Hepatocyte (in vitro differentiated cells): ENCODE data around the gene EHD3. TPM values are rescaled to one million over a fixed set of nuclear protein-coding genes. Genes with fewer than 3 reads are reported as not detected.

Source experiments
- DNase-seq: peaks from one replicate; pipeline ENCODE4 v3.0.0-alpha.2; 2016; ENCODE audit warnings: low spot score
- H2AFZ ChIP-seq: fragments of 200-600 bp; sonication (generic); 2 replicates; pipeline ENCODE4 v1.6.0; 2016; ENCODE audit warnings: antibody characterized with exemption, mild to moderate bottlenecking
- H3K27ac ChIP-seq: fragments of 200-600 bp; sonication (generic); 2 replicates; pipeline ENCODE4 v1.5.1; 2016; ENCODE audit warnings: mild to moderate bottlenecking
- H3K27me3 ChIP-seq: fragments of 200-600 bp; sonication (generic); 2 replicates; pipeline ENCODE4 v1.6.1; 2016
- H3K36me3 ChIP-seq: fragments of 200-600 bp; sonication (generic); replicated peaks from 2 replicates; pipeline ENCODE4 v1.5.1; 2016; ENCODE audit warnings: low read depth; ENCODE audit not compliant: insufficient read depth
- H3K4me1 ChIP-seq: fragments of 200-600 bp; sonication (generic); 2 replicates; pipeline ENCODE4 v1.5.1; 2016; ENCODE audit warnings: mild to moderate bottlenecking, moderate library complexity; ENCODE audit not compliant: insufficient read depth
- H3K4me2 ChIP-seq: fragments of 200-600 bp; sonication (generic); 2 replicates; pipeline ENCODE4 v1.6.0; 2016
- H3K4me3 ChIP-seq: fragments of 200-600 bp; sonication (generic); 2 replicates; pipeline ENCODE4 v1.5.1; 2016; ENCODE audit warnings: mild to moderate bottlenecking
- H3K79me2 ChIP-seq: fragments of 200-600 bp; sonication (generic); 2 replicates; pipeline ENCODE4 v1.6.0; 2017; ENCODE audit warnings: mild to moderate bottlenecking
- H3K9me2 ChIP-seq: fragments of 200-600 bp; sonication (generic); replicated peaks from 2 replicates; pipeline ENCODE4 v1.6.0; 2017; ENCODE audit warnings: mild to moderate bottlenecking; ENCODE audit not compliant: insufficient read depth
- H3K9me3 ChIP-seq: fragments of 200-600 bp; sonication (generic); 2 replicates; pipeline ENCODE4 v1.5.1; 2016; ENCODE audit warnings: low read depth, mild to moderate bottlenecking
- H4K20me1 ChIP-seq: fragments of 200-600 bp; sonication (generic); 2 replicates; pipeline ENCODE4 v1.6.0; 2016; ENCODE audit warnings: mild to moderate bottlenecking; ENCODE audit not compliant: insufficient read depth, poor library complexity, severe bottlenecking
- EZH2 ChIP-seq: fragments of 200-600 bp; sonication (generic); IDR thresholded peaks from 2 replicates; pipeline ENCODE4 v1.6.1; 2016; ENCODE audit warnings: antibody characterized with exemption, mild to moderate bottlenecking, borderline replicate concordance
- EZH2phosphoT487 ChIP-seq: fragments of 200-600 bp; sonication (generic); IDR thresholded peaks from one replicate; pipeline ENCODE4 v1.6.1; 2018; ENCODE audit warnings: antibody characterized with exemption, mild to moderate bottlenecking, low read depth, moderate library complexity; ENCODE audit not compliant: unreplicated experiment, severe bottlenecking
- WGBS: methylation state at CpG from one replicate; pipeline ENCODE4 v1.1.6; 2016; ENCODE audit warnings: low lambda C conversion rate; ENCODE audit errors: missing lambda C conversion rate; 5-methylcytosine and 5-hydroxymethylcytosine counted together
- polyA plus RNA-seq: library from polyadenylated mRNA; unstranded; fragments of >200 nt; fragmentation: Nextera tagmentation; extraction: Ambion mirVana; gene quantifications from 2 replicates; pipeline ENCODE4 v1.2.1, GENCODE V29; 2016
- total RNA-seq: library from RNA; depleted of rRNA; stranded (reverse); fragments of >200 nt; gene quantifications from 2 replicates; pipeline ENCODE4 v1.2.3, GENCODE V29; 2014
- TF ChIP-seq, protein P1 (sequence below): fragments of 200-600 bp; sonication (generic); IDR thresholded peaks from 2 replicates; pipeline ENCODE4 v1.5.1; 2016; ENCODE audit warnings: antibody characterized with exemption, mild to moderate bottlenecking; ENCODE audit not compliant: poor library complexity

Gene EHD3
- total and polyA plus RNA-seq, 2 experiments from 2014 or later, result 4.5 to 6.2 TPM

DNA sequence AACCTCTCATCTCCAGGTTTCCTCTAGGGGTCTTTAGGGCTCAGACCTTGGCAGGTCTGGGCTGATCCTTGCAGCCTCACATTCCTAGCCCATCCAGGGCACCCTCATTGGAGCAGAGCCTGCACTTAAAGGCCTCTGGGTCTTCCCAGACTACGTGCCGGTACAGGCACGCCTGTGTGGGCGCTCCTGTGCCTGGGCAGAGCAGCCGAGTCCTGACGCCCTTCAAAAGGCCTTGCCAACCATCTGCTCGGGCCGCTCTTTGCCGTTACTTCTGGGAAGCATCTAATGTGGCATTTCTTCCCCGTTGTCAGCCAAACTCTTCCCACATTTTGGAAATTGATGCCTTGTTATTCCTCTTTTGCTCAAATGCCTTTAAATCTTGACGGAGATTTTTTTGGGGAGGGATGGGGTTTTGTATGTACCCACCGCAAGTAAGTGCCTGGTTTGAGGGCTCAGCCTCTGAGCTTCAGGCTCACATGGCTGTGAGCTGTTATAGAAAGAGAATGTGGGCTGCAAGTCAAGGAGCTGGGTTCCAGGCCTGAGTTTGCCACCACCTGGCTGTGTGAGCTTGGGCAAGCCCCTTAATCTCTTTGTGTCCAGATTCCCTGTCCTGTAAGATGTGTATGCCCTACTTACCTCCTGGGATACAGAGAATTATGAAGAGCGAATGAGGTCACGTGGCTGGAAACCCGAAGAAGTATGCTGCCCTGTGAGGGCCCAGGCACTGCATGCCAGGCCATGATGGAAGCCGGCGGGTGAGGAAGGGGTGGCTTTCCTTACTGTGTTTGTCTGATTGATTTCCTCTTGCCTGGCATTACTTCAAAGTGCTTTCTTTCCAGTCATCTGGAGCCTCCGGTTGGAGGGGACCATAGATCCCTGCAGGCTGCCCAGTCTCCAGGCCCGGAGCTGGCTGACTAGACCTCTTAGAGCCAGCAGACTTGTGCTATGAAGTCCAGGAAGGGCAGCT is 20.6 kb downstream of the EHD3 start:
- Histone ChIP-seq H3K79me2 (no peaks in the 10 kb centered on the region), H3K27ac (peak overlapping the region; percentile 88), H3K9me2 (no peaks in the 10 kb centered on the region), H3K4me1 (peaks cover 20% of the 10 kb centered on the region), H3K9me3 (no peaks in the 10 kb centered on the region), H4K20me1 (no peaks in the 10 kb centered on the region), H3K36me3 (no peaks in the 10 kb centered on the region), H3K4me3 (no peak overlapping the region), H3K4me2 (no peak overlapping the region), H2AFZ (no peak overlapping the region), H3K27me3 (no peaks in the 10 kb centered on the region)
- 96% methylated on average over 19 of the region's 19 CpGs for WGBS
- TF ChIP-seq EZH2phosphoT487, result no peak
- TF ChIP-seq EZH2, result no peak
- TF ChIP-seq, protein P1, sequence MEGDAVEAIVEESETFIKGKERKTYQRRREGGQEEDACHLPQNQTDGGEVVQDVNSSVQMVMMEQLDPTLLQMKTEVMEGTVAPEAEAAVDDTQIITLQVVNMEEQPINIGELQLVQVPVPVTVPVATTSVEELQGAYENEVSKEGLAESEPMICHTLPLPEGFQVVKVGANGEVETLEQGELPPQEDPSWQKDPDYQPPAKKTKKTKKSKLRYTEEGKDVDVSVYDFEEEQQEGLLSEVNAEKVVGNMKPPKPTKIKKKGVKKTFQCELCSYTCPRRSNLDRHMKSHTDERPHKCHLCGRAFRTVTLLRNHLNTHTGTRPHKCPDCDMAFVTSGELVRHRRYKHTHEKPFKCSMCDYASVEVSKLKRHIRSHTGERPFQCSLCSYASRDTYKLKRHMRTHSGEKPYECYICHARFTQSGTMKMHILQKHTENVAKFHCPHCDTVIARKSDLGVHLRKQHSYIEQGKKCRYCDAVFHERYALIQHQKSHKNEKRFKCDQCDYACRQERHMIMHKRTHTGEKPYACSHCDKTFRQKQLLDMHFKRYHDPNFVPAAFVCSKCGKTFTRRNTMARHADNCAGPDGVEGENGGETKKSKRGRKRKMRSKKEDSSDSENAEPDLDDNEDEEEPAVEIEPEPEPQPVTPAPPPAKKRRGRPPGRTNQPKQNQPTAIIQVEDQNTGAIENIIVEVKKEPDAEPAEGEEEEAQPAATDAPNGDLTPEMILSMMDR, result no peak
- DNase-seq, result no peak

DNA sequence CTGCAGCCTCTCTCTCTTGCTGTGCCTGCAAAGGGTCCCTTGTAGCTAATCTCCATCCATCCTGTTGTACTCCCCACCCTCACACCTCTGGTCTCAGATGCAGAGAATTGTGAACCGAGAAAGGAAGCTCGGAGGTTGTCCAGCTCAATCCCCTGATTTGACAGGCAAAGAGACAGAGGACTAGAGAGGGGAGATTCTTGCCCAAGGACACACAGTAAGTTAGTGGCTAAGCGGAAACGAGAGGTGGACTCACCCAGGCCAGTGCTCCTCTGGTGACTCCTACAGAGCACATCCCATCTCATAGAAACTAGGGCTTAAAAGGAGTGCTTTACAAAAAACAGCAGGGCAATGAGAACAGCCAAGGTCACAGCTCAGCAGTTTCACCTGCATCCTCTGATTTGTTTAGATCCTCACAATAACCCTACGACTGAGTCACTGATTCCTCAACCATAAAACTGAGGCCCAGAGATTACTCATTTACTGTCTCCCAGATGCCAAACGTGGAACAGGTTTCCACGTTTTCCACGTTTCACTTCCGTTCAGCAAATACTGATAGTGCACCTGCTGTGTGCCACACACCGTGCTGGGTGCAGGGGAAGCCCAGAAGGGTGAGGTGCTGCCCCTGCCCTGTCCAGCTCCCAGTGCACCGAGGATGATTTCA is 22.1 kb downstream of the EHD3 start:
- H3K4me1 ChIP-seq, result peaks cover 20% of the 10 kb centered on the region
- no peaks in the 10 kb centered on the region for H3K36me3 ChIP-seq
- no peaks in the 10 kb centered on the region for H4K20me1 ChIP-seq
- no peaks in the 10 kb centered on the region for H3K9me2 ChIP-seq
- peak overlapping the region; percentile 88 for H3K27ac ChIP-seq
- WGBS, result 83% methylated on average over 11 of the region's 11 CpGs
- no peak overlapping the region for H2AFZ ChIP-seq
- H3K27me3 ChIP-seq, result no peaks in the 10 kb centered on the region
- DNase-seq, result peak; percentile 62
- no peaks in the 10 kb centered on the region for H3K9me3 ChIP-seq
- no peak overlapping the region for H3K4me3 ChIP-seq
- no peak overlapping the region for H3K4me2 ChIP-seq
- no peak for TF ChIP-seq EZH2
- TF ChIP-seq, protein P1, result no peak
- TF ChIP-seq EZH2phosphoT487, result no peak
- H3K79me2 ChIP-seq, result no peaks in the 10 kb centered on the region

DNA sequence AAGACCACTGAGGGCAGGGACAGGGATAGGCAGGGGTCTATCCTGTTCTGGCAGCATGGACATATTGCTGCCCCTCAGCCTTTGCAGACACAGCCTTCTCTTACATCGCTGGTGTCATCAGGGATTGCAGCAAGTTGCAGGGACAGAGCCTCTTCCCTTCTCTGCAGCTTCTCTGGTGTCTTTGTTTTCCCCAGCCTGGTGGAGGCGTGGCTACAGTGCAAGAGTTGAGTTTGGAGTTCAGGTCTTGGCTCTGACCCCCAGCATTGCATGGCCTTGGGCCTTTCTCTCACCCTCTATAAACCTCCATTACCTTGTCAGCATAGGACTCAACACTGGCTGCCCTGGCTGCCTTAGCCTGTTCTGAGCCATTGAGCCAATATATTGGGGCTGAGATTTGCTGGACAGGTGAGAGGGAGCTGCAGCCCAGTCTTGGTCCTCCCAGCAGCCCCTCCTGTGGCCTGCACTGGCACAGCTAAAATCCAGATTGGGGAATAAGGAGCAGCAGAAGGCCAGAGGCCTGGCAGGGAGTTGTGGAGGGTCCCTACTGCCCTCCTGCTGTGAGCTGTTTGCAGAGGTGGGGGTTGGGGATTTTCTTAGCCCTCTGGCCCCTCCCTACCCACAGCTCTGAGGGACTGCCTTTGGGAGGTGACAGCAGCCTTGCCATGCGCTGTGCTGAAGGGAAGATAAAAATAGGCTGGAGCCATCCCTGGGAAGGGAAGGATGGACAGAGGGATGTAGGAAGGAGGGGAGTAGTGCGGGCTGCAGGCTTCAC is 22.8 kb downstream of the EHD3 start:
- Histone ChIP-seq H2AFZ (no peak overlapping the region), H3K9me3 (no peaks in the 10 kb centered on the region), H3K79me2 (no peaks in the 10 kb centered on the region), H3K36me3 (no peaks in the 10 kb centered on the region), H3K4me2 (no peak overlapping the region), H3K27ac (peak overlapping the region; percentile 78), H3K9me2 (no peaks in the 10 kb centered on the region), H3K4me1 (peaks cover 20% of the 10 kb centered on the region), H3K4me3 (no peak overlapping the region), H4K20me1 (no peaks in the 10 kb centered on the region), H3K27me3 (no peaks in the 10 kb centered on the region)
- WGBS, result 81% methylated on average over 4 of the region's 4 CpGs
- DNase-seq, result peak; percentile 49
- TF ChIP-seq EZH2, result no peak
- TF ChIP-seq, protein P1, result no peak
- TF ChIP-seq EZH2phosphoT487, result no peak
